Activated CD4-positive, alpha-beta T cell treated with anti-CD3 and anti-CD28 coated beads, Interleukin-2, Interleukin-4, amounts not matched to agents 100 ng/mL and 50 ng/mL, durations not matched to agents 16 hours and 8 hours (primary cell): ENCODE data around the gene CTPS2.
A peak's percentile ranks its signal among the peaks of the same experiment; 100 is the strongest.

Experiments used
- DNase-seq: peaks from one replicate; pipeline ENCODE4 v3.0.0-alpha.2; 2020; ENCODE audit warnings: low spot score

The CTPS2 gene

GRCh38 chrX:16711893-16712547 lies 449 bp downstream of the CTPS2 start:
- DNase-seq = no peak

- no peak for DNase-seq
Measured at GRCh38 chrX:16711219-16711811, 1.2 kb downstream of the CTPS2 start.

GRCh38 chrX:16708016-16708415 lies 4.5 kb downstream of the CTPS2 start:
- no peak for DNase-seq

DNA sequence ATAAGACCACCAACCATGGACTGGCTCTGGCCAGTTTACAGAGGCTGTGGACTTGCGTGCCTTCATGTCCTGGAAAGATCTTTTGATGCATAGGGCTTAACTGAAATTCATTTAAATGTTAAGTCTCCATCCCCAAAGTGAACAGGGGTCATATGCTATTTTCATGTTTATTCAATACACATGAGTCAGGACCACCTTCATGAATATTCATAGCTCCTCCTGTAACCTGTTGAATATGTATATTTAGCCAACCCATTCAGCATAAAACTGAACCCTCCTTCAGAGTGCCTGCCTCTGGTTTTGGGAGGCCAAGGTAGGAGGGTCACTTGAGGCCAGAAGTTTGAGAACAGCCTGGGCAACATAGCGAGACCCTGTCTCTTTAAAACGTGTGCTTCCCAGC lies 7.1 kb downstream of the CTPS2 start:
- no peak for DNase-seq

DNA sequence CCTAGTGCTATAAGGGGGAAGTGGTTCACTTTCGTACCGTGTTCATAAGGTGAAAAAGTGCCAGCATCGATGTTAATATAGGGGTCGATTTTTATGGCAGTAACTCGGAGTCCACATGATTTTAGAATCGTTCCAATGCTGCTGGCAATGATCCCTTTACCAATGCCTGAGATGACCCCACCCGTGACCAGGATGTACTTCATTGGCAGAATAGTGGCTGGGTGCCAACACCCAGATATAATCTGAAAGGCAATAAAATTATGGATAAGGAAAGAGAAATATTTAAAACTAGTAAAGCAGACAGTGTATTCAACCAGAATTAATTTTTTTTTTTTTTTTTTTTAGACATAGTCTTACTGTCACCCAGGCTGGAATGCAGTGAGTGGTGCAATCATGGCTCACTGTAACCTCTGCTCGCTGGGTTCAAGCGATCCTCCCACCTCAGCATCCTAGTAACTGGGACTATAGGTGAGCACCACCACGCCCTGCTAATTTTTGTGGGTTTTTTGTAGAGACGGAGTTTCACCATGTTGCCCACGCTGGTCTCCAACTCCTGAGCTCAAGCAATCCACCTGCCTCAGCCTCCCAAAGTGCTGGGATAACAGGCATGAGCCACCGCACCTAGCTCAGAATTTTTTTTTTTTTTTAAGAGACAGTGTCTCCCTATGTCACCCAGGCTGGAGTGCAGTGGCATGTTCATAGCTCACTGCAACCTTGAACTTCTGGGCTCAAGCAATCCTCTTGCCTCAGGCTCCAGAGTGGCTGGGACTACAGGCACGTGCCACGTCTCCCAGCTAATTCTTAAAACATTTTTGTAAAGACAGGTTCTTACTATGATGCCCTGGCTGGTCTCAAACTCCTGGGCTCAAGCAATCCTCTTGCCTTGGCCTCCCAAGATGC lies 9.5 kb downstream of the CTPS2 start:
- DNase-seq = no peak

GRCh38 chrX:16700734-16701133 lies 11.7 kb downstream of the CTPS2 start:
- DNase-seq = no peak

GRCh38 chrX:16699389-16699788 lies 13.1 kb downstream of the CTPS2 start:
- no peak for DNase-seq

DNA sequence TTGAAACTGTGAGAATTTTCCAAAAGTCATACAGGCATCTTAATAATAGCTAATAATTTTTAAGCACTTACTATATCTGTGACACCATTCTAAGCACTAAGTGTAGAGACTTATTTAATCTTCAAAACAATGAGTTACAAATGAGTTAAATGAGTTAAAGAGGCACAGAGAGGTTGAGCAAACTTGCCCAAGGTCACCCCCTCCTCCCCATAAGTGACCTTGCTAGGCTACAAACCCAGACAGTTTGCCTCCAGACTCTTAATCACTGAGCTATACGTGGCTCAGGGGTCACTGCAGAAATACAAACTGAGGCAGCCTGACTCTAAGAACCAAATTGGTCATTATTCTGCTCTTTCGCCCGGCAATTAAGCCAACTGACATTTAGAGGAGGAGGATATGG lies 15.5 kb downstream of the CTPS2 start:
- no peak for DNase-seq

DNA sequence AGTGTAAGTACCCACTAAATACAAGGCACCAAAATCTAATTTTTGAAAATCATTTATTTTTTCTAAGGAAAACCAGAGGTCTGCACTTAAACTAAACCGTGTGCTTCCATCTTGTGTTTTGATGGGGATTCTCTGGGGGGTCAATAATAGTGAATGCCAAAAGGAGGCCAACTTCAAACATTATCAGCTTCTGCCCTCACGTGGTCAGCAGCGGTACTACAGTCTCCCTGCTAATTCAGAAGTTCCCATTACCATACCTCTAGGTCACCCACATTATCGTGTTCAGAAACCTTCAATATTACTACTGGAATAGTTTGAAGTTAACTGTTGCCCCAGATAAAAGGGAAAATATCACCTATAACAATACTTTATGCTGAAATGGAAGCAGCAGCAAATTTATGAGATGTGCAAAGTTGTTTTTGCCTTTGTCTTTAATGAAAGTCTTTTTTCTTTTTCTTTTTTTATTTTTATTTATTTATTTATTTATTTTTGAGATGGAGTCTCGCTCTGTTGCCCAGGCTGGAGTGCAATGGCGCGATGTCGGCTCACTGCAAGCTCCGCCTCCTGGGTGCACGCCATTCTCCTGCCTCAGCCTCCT lies 17.3 kb downstream of the CTPS2 start:
- DNase-seq = peak; percentile 59

GRCh38 chrX:16687514-16687913 lies 25.0 kb downstream of the CTPS2 start:
- no peak for DNase-seq

DNA sequence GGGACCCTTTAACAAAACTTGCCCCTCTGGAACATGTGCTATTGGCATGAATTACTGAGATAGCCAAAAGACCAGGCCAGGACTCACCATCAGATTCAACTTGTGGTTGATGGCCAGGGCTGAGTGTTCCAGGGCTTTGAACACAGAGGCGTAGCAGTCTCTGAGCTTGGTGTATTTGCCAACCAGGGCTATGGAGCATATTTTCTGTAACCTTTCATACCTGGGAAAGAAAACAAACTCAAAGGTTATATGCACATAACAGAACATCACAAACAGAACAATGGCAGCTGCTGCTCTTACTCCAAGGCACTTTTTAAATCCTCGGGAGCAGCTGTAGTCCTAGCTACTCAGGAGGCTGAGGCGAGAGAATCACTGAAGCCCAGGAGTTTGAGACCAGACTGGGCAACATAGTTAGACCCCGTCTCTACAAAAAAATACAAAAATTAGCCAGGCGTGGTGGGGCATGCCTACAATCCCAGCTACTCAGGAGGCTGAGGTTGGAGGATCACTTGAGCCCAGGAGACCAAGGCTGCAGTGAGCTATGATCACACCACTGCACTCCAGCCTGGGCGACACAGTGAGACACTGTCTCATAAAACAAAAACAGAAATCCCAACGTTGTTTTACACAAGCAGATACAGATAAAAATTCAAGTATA lies 29.3 kb downstream of the CTPS2 start:
- no peak for DNase-seq

DNA sequence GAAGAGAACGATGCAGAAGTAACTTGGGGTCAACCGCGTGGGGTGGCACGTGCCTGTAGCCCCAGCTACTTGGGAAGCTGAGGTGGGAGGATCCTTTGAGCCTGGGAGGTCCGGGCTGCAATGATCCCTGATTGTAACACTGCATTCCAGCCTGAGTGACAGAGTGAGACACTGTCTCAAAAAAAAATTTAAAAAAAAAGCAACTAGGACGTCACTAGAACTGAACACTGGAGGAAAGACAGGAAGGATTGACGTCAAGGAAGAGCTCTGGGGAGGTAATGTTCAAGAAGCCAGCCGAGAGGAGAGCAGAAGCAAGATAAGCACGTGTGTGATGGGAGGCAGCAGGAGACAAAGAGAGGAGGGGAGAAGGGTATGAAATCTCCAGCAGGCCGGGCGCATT lies 33.8 kb downstream of the CTPS2 start:
- DNase-seq = no peak

DNA sequence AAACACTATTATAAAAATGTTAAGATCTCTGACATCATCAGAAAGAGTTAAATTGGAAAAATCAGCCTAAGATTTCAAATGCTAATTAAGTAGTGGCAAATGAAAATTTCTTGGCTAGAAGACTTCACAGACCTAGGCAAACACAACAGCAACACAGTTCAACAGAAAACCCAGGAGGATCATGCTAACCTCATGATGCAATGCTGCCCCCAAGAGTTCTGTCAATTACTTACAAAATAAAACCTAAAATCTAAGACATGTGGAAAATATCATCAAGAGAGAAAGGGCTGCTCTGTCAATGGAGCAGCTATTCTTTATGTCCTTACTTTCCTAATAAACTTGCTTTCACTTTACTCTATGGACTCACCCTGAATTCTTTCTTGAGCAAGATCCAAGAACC lies 41.5 kb downstream of the CTPS2 start:
- DNase-seq = peak; percentile 26

DNA sequence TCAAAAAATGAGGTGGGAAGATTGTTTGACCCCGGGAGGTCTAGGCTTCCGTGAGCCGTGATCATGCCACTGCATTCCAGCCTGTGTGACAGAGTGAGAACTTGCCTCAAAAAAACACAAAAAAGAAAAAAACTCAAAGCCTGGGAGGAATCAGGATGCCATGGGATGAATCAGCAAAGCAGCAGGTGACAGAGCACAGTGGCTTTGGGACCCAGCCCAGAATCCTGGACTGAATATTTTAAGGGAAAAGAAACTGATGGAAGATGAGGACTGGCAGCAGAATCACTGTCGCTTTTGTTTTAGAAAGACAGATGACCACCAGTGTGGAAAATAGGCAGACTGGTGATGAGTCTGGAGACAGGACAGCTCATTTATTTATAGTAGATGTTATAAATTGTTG lies 45.9 kb downstream of the CTPS2 start:
- no peak for DNase-seq

GRCh38 chrX:16665089-16665488 lies 47.4 kb downstream of the CTPS2 start:
- DNase-seq = no peak

DNA sequence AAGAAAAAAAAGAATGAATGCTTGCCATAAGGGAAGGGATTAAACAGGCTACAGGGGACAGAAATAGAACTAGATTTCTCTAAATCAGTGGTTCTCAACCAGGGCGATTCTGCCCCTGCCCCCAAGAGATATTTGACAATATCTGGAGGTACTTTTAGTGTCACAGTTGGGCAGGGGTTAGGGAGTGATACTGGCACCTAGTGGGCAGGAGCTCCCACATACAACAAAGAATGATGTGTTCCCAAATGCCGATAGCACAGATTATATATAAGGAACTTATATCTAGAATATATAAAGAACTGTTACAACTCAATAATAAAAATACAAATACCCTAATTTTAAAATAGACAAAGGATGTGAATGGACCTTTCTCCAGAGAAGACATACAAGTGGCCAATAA lies 47.8 kb downstream of the CTPS2 start:
- DNase-seq = no peak

- no peak for DNase-seq
Measured at GRCh38 chrX:16664074-16664473, 48.4 kb downstream of the CTPS2 start.

DNA sequence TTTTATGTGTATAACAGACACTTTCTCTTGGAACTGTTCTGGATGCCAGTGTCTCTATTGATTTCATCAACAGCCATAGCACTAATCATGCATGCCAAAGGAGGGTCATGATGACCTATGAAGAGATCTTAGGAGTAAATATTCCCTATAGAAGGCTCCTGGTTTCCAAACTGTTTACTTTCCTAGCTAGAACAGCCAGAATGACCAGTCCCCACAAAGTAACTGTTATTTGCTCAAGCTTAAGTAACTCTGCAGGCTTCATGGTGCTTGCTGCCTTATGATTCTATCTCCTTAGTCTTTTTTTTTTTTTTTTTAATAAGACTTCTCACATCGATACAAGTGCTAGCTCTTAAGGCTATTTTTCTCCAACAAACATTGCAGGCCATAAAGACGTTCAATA lies 50.1 kb downstream of the CTPS2 start:
- DNase-seq = no peak

GRCh38 chrX:16661495-16661894 lies 51.0 kb downstream of the CTPS2 start:
- no peak for DNase-seq

DNA sequence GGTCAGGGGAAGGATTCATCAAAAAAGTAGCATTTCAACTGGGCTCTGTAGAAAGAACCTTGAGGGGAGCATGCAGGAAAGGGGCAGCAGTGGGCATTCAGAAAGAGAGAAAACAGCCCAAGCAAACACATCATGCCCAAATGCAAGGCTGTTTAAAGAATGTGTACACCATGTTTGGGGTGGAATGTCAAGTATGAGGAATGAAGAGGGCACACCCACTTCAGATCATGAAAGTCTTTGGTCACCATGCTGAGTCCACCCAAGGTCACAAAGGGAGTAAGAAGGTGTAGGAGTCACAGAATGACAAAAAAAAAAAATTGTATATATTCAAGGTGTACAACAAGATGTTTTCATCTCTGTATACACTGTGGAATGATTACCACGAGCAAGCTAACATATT lies 53.1 kb downstream of the CTPS2 start:
- no peak for DNase-seq

- no peak for DNase-seq
Measured at GRCh38 chrX:16658284-16658683, 54.2 kb downstream of the CTPS2 start.

DNA sequence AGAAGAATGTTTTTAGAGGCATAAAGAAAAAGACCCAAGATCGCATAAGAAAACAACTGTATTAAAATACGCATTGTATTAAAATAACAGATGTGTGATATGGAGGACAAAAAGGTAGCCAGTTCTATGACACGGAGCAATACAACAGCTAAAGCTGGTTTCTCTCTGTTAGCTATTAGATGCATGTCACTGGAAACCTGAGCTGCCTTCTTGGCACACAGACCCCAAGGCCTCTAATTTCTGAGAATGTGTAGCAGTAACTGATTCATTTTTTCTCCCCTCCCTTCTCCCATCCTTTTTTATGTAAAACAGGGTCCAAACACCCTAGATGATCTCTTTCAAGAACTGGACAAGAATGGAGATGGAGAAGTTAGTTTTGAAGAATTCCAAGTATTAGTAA lies 58.4 kb downstream of the CTPS2 start:
- DNase-seq = no peak
